Dedifferentiated amniotic fluid mesenchymal stem cell (primary cell): Measurements from ENCODE around the gene CD3G.

Source experiments
- DNase-seq: peaks from one replicate; pipeline ENCODE4 v3.0.0-alpha.2; 2016; ENCODE audit errors: extremely low spot score

Gene CD3G

GRCh38 chr11:118325283-118325682, 18.9 kb upstream of the CD3G start:
- no peak for DNase-seq

GRCh38 chr11:118328745-118329144, 15.4 kb upstream of the CD3G start:
- DNase-seq, result no peak

DNA sequence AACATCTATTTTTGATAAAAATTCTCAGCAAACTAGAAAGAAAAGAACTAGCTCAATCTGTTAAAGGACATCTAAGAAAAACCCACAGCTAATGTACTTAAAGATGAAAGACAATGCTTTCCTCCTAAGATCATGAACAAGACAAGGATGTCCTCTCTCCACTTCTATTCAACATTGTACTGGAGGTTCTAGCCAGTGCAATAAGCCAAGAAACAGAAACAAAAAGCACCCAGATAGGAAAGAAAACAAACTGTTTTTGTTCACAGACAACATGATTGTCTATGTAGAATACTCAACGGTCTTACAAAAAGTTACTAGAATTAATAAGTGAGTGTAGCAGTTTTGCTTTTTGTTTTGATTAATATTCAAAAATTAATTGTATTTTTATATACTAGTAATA, 9.4 kb upstream of the CD3G start:
- DNase-seq, result no peak

DNA sequence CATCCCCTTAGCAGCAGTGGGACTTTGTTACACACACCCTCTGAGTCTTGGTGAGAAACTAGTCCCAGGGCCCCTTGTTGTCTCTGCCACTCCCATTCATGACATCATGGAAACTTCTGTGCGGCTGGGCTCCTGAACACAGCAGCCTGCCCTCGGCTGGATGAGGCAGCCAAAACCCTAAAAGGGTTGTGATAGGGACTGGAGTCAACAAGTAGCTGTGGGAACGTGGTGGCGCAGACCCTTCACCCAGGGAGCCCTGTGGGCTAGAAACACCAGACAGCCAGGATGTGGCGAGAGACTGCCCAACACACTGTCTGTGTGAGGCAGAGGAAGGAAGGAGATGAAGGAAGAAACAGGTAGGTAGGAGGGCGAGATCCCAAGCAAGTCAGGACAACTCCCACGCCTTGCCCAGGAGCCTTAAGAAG, 5.5 kb upstream of the CD3G start:
- no peak for DNase-seq

GRCh38 chr11:118339281-118339961, 4.7 kb upstream of the CD3G start:
- DNase-seq, result no peak

- DNase-seq, result no peak
These were observed 3.7 kb upstream of the CD3G start for GRCh38 chr11:118340449-118340848.

DNA sequence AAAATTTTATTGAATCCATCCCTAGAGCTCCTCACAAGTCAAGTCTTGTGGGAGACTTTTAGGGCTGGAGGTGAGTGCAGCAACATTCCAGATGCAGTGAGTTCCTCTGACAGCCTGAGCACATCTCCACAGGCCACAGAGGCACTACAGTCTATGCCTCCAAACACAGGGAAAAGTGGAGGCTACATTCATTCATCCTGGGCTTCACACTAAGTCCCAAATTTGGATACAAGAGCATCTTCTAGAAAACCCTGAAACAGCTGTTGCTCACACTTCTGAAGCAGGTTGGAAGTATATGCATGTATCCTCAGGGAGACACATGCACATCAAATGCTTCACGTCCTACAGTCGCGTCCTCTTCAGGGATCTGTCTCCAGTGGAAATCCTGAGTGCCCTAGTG, 2.9 kb upstream of the CD3G start:
- no peak for DNase-seq

GRCh38 chr11:118341815-118342489, 2.2 kb upstream of the CD3G start:
- no peak for DNase-seq

DNA sequence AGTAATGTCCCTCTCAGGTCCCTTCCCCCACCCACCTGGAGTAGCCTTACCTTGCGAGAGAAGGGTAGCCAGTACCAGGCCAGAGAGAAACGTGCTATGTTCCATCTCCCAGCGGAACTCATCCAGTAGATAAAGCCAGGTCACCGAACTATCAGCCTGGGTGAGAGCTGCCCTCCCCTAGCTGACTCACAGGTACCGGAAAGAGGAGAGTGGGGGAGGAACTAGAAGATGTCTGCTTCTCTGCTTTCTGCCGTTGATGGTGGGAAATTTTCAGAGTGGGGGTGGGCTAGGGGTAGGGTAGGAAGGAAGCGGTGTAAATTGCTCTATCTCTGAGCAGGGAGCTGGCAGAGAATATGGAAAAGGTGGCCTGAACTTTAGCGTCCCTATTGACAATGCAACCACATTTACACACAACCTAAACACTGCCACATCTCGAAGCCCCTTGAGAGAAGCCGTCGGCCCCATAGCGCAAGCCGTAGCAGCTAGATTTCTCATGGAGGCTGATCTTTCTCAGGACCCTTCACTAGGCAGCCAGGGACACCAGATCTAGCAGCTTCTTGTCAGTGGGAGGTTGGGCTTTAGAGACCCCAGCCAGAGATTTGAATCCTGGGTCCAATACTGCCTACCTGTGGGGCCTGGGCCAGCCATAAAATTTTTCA, 1.5 kb upstream of the CD3G start, which contains the start of gene CD3D:
CD3D (minus strand) TSS at position 203 of the 659 bp plus-strand sequence; CDS start at position 105, 98 bp downstream.
- DNase-seq, result no peak

DNA sequence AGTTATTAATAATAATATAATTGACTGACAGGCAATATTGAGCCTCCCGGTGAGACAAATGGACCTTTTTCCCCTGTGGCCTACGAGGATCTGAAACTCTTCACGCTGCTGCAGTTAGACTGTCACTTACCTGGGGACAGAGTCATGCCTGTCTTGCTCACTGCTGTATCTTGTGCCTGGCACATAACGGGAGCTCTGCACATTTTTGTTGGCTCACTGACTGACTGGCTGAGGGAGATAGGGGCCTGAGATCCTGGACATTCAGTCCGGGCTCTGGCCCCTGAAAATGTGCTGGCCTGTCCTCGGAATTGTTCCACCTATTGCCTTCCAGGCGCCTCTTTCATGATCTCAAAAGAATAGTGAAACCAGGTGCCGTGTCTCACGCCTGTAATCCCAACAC, 896 bp upstream of the CD3G start:
- DNase-seq, result no peak

GRCh38 chr11:118349475-118349874, 5.3 kb downstream of the CD3G start:
- DNase-seq, result no peak

DNA sequence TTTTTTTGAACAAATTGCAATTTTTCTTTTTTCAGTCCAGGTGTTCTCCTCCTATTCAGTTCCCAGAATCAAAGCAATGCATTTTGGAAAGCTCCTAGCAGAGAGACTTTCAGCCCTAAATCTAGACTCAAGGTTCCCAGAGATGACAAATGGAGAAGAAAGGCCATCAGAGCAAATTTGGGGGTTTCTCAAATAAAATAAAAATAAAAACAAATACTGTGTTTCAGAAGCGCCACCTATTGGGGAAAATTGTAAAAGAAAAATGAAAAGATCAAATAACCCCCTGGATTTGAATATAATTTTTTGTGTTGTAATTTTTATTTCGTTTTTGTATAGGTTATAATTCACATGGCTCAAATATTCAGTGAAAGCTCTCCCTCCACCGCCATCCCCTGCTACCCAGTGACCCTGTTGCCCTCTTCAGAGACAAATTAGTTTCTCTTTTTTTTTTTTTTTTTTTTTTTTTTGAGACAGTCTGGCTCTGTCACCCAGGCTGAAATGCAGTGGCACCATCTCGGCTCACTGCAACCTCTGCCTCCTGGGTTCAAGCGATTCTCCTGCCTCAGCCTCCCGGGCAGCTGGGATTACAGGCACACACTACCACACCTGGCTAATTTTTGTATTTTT, 9.1 kb downstream of the CD3G start:
- DNase-seq, result peak; percentile 49

GRCh38 chr11:118358071-118358470, 13.9 kb downstream of the CD3G start:
- DNase-seq, result no peak

DNA sequence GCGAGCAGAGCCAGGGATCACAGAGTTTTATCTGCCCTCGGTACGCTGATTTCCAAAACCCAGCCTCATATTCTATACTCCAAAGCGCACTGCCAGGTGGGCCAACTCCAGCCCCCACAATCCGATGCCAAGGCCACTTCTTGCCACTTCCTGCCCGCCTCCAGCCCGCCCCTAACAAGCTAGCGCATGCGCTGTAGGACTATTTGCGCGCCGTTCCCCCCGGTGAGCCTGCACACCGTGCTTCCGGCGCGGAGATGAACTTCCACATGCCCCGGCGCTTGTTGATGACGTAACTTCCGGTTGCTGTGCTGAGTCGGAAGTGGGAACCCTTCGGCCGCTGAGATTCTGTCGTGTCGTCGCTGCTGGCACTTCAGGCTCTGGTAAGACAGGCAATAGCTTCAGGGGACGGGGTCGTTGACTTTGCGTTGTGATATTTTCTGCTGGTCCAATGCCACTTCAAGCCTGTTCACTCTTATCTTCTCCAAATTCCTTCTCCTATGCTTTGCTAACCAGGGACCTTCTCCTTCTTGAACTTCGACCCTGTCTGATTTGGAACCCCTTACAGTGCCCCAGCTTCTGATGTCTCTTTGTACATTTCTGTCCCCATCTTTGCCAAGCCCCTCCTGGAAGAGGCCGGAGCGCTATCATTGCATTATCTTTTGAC, 15.3 kb downstream of the CD3G start, which contains the start of gene UBE4A:
UBE4A (plus strand) TSS at position 306 of the 664 bp plus-strand sequence. CDS start 5,481 bp downstream, outside the sequence.
- DNase-seq, result peak; percentile 97

- no peak for DNase-seq
These were observed 20.9 kb downstream of the CD3G start for GRCh38 chr11:118364956-118365615.

DNA sequence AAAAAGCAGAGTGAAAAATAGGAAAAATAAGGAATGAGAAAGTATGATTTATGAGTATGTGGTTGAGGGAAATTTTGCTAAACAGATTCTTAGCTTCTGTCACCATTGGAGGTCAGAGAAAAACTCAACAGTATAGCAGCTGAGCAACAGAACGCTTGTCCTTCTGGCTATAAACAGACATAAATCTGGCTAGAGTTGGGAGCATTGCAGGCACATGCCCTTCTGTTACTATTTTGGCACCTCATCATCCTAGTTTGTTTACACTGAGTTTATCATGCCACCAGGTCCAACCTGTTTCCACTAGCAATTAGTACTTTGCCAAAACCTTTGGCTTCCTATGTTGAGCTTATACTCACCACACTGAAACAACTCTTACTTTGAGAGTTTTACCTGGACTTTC, 22.1 kb downstream of the CD3G start:
- DNase-seq, result no peak

DNA sequence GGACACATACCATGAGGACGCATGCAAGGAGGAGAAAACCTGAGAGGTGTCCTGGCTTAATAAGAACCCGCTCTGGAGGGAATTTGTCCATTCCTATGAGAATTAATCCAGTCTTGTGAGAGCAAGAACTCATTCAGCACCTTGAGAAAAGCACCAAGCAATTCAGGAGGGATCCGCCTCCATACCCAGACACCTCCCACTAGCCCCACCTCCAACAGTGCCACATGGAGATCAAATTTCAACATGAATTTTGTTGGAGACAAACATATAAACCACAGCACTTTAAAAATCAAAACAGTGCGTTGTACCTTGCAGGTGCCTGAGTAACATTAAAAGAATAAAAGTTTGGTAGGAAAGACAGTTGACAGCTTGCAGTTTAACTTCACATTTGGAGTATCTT, 26.6 kb downstream of the CD3G start:
- DNase-seq, result no peak

- DNase-seq, result no peak
These were observed 29.1 kb downstream of the CD3G start for GRCh38 chr11:118373263-118373662.

GRCh38 chr11:118373871-118374270, 29.7 kb downstream of the CD3G start:
- DNase-seq, result no peak

- DNase-seq, result no peak
These were observed 30.6 kb downstream of the CD3G start for GRCh38 chr11:118374729-118375128.

DNA sequence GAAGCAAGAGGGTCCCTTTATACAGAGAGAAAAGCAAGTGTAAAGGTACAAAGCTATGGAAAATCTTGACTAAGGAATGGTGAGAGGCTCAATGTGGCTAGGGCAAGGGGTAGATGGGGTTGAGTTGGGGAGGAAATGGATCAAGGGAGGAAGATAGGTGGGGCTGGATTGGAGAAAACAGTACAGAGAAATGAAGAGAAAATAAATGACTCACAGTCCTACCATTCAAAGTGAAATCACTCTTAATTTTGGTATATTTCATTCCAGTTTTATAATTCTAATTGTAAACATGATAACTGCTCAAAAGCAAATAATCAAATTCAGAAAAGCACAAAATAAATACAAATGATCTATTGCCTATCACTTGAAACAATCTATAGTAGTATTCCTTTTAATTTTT, 31.8 kb downstream of the CD3G start:
- no peak for DNase-seq
